Neural crest cell (in vitro differentiated cells): ENCODE results near the gene NRG4. TPM values are rescaled to one million over a fixed set of nuclear protein-coding genes. Genes with fewer than 3 reads are reported as not detected.

ENCODE experiments used
- DNase-seq: peaks from one replicate; pipeline ENCODE4 v3.0.0; 2021; ENCODE audit warnings: low read depth, mixed read lengths, low spot score
- H3K27ac Mint-ChIP-seq: one replicate; pipeline ENCODE4 v1.8.0; 2021; ENCODE audit warnings: mild to moderate bottlenecking, mixed read lengths; ENCODE audit not compliant: unreplicated experiment
- H3K27me3 Mint-ChIP-seq: 2 replicates; pipeline ENCODE4 v1.8.0; 2021; ENCODE audit warnings: low read depth, mild to moderate bottlenecking, mixed read lengths
- H3K36me3 Mint-ChIP-seq: 2 replicates; pipeline ENCODE4 v1.8.0; 2021; ENCODE audit warnings: low read depth, mild to moderate bottlenecking, mixed read lengths
- H3K4me1 Mint-ChIP-seq: 2 replicates; pipeline ENCODE4 v1.8.0; 2021; ENCODE audit warnings: mixed read lengths
- H3K4me3 Mint-ChIP-seq: one replicate; pipeline ENCODE4 v1.8.0; 2021; ENCODE audit warnings: mild to moderate bottlenecking, mixed read lengths
- H3K9me3 Mint-ChIP-seq: 2 replicates; pipeline ENCODE4 v1.8.0; 2021; ENCODE audit warnings: mixed read lengths
- total RNA-seq: library from RNA; stranded (reverse); gene quantifications from 2 replicates; pipeline ENCODE4 v1.2.1, GENCODE V29; 2021
- TF ChIP-seq, protein P1 (sequence below): fragments of 200-600 bp; sonication (generic); conservative IDR thresholded peaks from 2 replicates; pipeline ENCODE4 v1.5.0; 2021; ENCODE audit warnings: antibody characterized with exemption, mild to moderate bottlenecking

NRG4 gene
- total RNA-seq, 1 donor from 2014 or later: not detected

DNA sequence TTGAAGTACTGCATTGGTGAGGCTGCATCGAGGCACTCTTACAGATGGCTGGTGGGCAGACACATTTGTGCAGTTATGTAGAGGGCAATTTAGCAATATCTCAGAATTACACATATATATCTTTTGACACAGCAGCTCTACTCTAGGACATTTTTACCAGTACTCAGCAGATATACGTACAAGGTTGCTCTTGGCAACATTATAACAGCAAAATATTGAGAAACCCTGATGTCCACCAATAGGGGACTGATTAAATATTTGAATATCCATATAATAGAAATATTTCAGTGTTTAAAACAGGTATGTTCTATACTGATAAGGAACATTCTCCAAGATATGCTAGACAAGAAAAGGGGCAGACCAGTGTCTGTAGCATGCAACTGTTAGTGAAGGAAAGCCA lies 116.5 kb downstream of the NRG4 start:
- Mint-ChIP-seq H3K36me3 (no peaks in the 10 kb centered on the region), H3K4me1 (no peaks in the 10 kb centered on the region), H3K27ac (no peak overlapping the region), H3K9me3 (no peaks in the 10 kb centered on the region), H3K27me3 (no peaks in the 10 kb centered on the region), H3K4me3 (no peak overlapping the region)
- no peak for DNase-seq
- TF ChIP-seq, protein P1, sequence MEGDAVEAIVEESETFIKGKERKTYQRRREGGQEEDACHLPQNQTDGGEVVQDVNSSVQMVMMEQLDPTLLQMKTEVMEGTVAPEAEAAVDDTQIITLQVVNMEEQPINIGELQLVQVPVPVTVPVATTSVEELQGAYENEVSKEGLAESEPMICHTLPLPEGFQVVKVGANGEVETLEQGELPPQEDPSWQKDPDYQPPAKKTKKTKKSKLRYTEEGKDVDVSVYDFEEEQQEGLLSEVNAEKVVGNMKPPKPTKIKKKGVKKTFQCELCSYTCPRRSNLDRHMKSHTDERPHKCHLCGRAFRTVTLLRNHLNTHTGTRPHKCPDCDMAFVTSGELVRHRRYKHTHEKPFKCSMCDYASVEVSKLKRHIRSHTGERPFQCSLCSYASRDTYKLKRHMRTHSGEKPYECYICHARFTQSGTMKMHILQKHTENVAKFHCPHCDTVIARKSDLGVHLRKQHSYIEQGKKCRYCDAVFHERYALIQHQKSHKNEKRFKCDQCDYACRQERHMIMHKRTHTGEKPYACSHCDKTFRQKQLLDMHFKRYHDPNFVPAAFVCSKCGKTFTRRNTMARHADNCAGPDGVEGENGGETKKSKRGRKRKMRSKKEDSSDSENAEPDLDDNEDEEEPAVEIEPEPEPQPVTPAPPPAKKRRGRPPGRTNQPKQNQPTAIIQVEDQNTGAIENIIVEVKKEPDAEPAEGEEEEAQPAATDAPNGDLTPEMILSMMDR: no peak

DNA sequence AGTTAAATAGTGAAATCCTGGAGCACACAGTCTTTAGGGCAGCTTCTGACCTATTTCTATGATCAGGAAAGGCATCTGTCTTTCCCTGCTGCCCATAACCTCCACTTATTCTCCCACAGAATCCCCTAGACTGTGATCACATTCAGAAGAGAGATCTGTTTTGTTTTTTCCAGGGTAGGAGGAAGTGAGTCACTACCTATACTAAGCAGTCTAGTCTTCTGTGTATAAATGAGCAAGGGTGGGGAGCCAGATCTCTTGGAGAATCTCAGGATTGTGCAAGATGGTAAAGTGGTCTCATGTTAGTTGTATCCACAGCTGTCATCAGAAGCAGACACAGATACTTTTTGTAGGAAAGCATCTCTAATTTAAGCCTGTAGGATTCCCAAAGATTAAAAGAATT lies 120.3 kb downstream of the NRG4 start:
- DNase-seq: no peak
- H3K27me3 Mint-ChIP-seq: no peaks in the 10 kb centered on the region
- H3K9me3 Mint-ChIP-seq: no peaks in the 10 kb centered on the region
- H3K4me3 Mint-ChIP-seq: no peak overlapping the region
- H3K4me1 Mint-ChIP-seq: no peaks in the 10 kb centered on the region
- no peaks in the 10 kb centered on the region for H3K36me3 Mint-ChIP-seq
- TF ChIP-seq, protein P1: no peak
- H3K27ac Mint-ChIP-seq: no peak overlapping the region

Other genes with a start within 250 kb of the NRG4 start
- gene UBE2Q2, start 169.0 kb downstream of the NRG4 start, total RNA-seq: 28.7 and 30.0 TPM in 2 replicates
- 51.9 and 53.8 TPM in 2 replicates for gene FBXO22, start 108.5 kb downstream of the NRG4 start, total RNA-seq
- gene TMEM266, start 47.6 kb upstream of the NRG4 start, total RNA-seq: 0.34 and 0.58 TPM in 2 replicates